ENCODE results near the gene SEBOX.

DNA sequence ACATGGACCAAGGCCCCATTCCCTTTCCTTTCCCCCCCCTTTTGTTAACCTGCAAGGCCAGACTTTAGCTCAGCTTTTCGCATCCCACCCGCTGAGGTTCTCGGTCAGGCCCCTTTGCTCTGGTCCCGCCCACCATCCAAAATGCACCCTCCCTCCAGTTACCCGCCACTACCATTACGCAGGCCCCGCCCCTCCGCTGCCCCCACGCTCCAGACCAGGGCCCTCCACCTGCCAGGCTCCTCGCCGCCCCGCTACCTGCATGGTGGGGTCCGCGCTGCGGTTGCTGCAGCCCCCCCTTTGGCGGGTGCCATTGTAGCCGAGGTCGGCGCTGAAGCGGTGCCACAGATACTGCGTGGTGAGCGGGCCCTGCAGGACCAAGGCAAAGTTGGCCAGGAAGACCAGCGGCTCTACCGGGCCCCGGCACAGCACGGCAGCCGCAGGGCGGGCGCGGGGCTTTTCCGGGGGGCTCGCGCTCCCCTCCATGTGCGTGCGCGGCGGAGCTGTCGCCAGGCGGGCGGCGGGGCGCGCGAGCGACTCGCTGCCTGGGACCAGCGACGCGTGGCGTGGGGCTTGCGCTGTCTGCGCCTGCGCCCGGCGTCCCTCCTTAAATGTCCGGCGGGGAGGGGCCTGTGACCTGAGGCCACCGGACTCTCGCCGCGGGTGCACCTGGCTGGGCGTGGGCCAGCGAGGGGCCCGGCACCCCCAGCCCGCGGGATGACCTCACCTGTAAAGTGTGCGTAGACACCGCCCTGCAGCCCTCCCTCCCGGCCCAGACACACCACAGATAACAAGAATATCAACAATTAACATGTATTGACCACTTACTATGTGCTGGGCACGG, 40.9 kb upstream of the SEBOX start, which contains the start of gene SLC46A1:
- TF ChIP-seq POLR2A (IDR thresholded peaks at IDR 0.05; ENCODE audit: low read depth) (no peak), CTCF (IDR thresholded peaks at IDR 0.05) (no peak), EP300 (IDR thresholded peaks at IDR 0.05) (no peak), POLR2AphosphoS5 (IDR thresholded peaks at IDR 0.05) (no peak)

Data from esophagus muscularis mucosa (tissue), 4 donors.